ENCODE measurements around the gene DCTD.

DNA sequence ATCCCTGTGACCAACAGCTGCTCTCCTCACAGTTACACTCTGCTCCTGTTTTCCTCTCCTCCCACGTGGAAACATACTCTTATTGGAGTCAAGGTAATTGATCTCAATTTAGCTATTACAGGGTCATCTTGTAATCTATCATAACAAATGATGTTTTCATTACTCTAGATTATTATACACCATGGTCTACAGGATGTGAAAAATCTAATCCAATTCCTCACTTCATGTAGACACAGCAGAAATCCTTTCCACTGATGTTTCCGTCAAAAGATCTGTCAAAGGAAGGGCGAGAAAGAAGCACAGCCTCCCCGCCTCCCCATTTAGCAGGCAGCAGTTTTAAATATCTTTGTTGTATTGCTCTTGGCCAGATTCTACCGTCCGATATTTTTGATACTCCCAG lies 13.7 kb upstream of the DCTD start:
- TF ChIP-seq, protein P1, sequence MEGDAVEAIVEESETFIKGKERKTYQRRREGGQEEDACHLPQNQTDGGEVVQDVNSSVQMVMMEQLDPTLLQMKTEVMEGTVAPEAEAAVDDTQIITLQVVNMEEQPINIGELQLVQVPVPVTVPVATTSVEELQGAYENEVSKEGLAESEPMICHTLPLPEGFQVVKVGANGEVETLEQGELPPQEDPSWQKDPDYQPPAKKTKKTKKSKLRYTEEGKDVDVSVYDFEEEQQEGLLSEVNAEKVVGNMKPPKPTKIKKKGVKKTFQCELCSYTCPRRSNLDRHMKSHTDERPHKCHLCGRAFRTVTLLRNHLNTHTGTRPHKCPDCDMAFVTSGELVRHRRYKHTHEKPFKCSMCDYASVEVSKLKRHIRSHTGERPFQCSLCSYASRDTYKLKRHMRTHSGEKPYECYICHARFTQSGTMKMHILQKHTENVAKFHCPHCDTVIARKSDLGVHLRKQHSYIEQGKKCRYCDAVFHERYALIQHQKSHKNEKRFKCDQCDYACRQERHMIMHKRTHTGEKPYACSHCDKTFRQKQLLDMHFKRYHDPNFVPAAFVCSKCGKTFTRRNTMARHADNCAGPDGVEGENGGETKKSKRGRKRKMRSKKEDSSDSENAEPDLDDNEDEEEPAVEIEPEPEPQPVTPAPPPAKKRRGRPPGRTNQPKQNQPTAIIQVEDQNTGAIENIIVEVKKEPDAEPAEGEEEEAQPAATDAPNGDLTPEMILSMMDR (IDR thresholded peaks at IDR 0.05): no peak
- TF ChIP-seq POLR2A (IDR thresholded peaks at IDR 0.05): no peak

Data from gastroesophageal sphincter (tissue), 3 donors.